MM.1S (cell line): ENCODE data around the gene EIF5.

ENCODE experiments used
- DNase-seq: peaks from one replicate; pipeline ENCODE4 v3.0.0-alpha.2; 2015
- H2AFZ ChIP-seq: fragments of 300-600 bp; sonication (generic); 2 replicates; pipeline ENCODE4 v1.6.0; 2016; ENCODE audit warnings: antibody characterized with exemption, low read length
- H3F3A ChIP-seq: fragments of 300-600 bp; sonication (generic); 2 replicates; pipeline ENCODE4 v1.6.1; 2016; ENCODE audit warnings: mild to moderate bottlenecking, antibody characterized with exemption, low read length, moderate library complexity, mixed read lengths; ENCODE audit not compliant: insufficient read depth
- H3K27ac ChIP-seq: fragments of 300-600 bp; sonication (generic); 2 replicates; pipeline ENCODE4 v1.5.1; 2016; ENCODE audit warnings: mild to moderate bottlenecking, low read length
- H3K27me3 ChIP-seq: fragments of 300-600 bp; sonication (generic); replicated peaks from 2 replicates; pipeline ENCODE4 v1.6.0; 2016; ENCODE audit warnings: low read length; ENCODE audit not compliant: insufficient read depth
- H3K36me3 ChIP-seq: fragments of 300-600 bp; sonication (generic); replicated peaks from 2 replicates; pipeline ENCODE4 v1.6.1; 2016; ENCODE audit warnings: mild to moderate bottlenecking, low read length, mixed read lengths; ENCODE audit not compliant: insufficient read depth
- H3K4me1 ChIP-seq: fragments of 300-600 bp; sonication (generic); 2 replicates; pipeline ENCODE4 v1.6.1; 2016; ENCODE audit warnings: low read length, mixed read lengths
- H3K4me2 ChIP-seq: fragments of 300-600 bp; sonication (generic); 2 replicates; pipeline ENCODE4 v1.6.0; 2016; ENCODE audit warnings: low read depth, low read length
- H3K4me3 ChIP-seq: fragments of 300-600 bp; sonication (generic); 2 replicates; pipeline ENCODE4 v1.5.1; 2016; ENCODE audit warnings: low read length, mixed read lengths
- H3K79me2 ChIP-seq: fragments of 300-600 bp; sonication (generic); 2 replicates; pipeline ENCODE4 v1.6.1; 2016; ENCODE audit warnings: mixed run types, low read length, mixed read lengths
- H3K9ac ChIP-seq: fragments of 300-600 bp; sonication (generic); 2 replicates; pipeline ENCODE4 v1.6.1; 2016; ENCODE audit warnings: low read length, mixed read lengths
- H3K9me2 ChIP-seq: fragments of 300-600 bp; sonication (generic); replicated peaks from 2 replicates; pipeline ENCODE4 v1.6.1; 2016; ENCODE audit warnings: mild to moderate bottlenecking, low read length, mixed read lengths; ENCODE audit not compliant: insufficient read depth
- H3K9me3 ChIP-seq: fragments of 300-600 bp; sonication (generic); replicated peaks from 2 replicates; pipeline ENCODE4 v1.6.1; 2016; ENCODE audit warnings: mild to moderate bottlenecking, low read length, mixed read lengths; ENCODE audit not compliant: insufficient read depth
- H4K20me1 ChIP-seq: fragments of 300-600 bp; sonication (generic); 2 replicates; pipeline ENCODE4 v1.6.1; 2016; ENCODE audit warnings: mild to moderate bottlenecking, low read length, moderate library complexity, mixed read lengths; ENCODE audit not compliant: insufficient read depth
- CTCF ChIP-seq: fragments of 300-600 bp; sonication (generic); IDR thresholded peaks from 2 replicates; pipeline ENCODE4 v1.5.1; 2016; ENCODE audit warnings: antibody characterized with exemption, low read length, mixed read lengths
- EZH2 ChIP-seq: fragments of 300-600 bp; sonication (generic); optimal IDR thresholded peaks from 2 replicates; pipeline ENCODE3; 2017; ENCODE audit warnings: low read depth, mild to moderate bottlenecking, antibody characterized with exemption, low read length, mixed read lengths
- EZH2phosphoT487 ChIP-seq: fragments of 300-600 bp; sonication (generic); IDR thresholded peaks from 2 replicates; pipeline ENCODE4 v1.6.1; 2018; ENCODE audit warnings: antibody characterized with exemption, low read length

Gene EIF5

DNA sequence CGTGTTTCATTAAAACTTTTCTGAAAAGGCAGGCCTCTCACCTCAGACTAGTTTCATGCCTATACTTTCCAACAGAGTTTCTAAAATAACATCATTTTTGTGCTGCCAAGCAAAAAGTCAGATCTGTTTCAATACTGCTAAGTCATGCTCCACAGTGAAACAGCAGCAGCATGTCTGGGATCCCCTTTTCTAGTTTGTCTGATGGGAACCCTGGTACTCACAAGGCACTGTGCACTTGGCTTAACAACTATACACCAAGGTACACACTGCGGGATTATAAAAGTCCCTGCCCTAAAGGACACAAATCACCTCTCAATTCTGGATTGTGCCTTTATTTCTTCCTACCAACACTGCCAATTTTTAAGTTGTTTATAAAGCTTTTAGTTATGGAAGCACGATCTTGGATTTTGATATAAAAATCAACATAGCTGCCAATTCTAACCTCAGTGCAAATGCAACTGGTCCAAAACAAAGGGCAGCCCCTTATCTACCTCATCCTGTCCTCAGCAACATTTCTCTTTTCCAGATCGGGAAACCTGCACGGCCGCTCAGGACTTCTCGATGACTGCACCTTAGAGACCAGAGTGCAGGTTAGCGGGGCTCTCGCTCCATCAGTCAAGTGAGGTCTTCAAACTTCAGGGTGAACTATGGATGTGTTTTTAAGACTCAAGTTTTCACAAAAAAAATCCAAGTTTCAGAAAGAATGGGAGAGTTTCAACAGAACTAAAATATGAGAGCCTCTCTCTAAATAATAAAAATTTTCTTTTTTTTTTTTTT is 1.7 kb upstream of the EIF5 start:
- Histone ChIP-seq H3K9me3 (no peaks in the 10 kb centered on the region), H2AFZ (no peak overlapping the region), H3K9me2 (no peaks in the 10 kb centered on the region), H3K9ac (no peak overlapping the region), H3K4me1 (peaks cover 5% of the 10 kb centered on the region; the same call in 1 of the 2 replicates), H3K27me3 (no peaks in the 10 kb centered on the region), H3F3A (no peaks in the 10 kb centered on the region), H3K27ac (no peak overlapping the region), H3K4me2 (no peak overlapping the region), H3K36me3 (peaks cover 10% of the 10 kb centered on the region; the same call in 1 of the 2 replicates), H3K4me3 (no peak overlapping the region), H3K79me2 (peaks cover 30% of the 10 kb centered on the region), H4K20me1 (no peaks in the 10 kb centered on the region)
- DNase-seq, result peak; percentile 9
- no peak for TF ChIP-seq EZH2phosphoT487
- TF ChIP-seq CTCF, result no peak
- no peak for TF ChIP-seq EZH2

- Histone ChIP-seq H3K79me2 (peaks cover 33% of the 10 kb centered on the region), H2AFZ (no peak overlapping the region), H3K9me2 (no peaks in the 10 kb centered on the region), H3K27ac (peak overlapping the region; percentile 75; the same call in 1 of the 2 replicates), H3F3A (no peaks in the 10 kb centered on the region), H3K27me3 (no peaks in the 10 kb centered on the region), H3K9me3 (no peaks in the 10 kb centered on the region), H3K9ac (peak overlapping the region; percentile 91), H3K36me3 (peaks cover 15% of the 10 kb centered on the region; the same call in 1 of the 2 replicates), H3K4me3 (peak overlapping the region; percentile 76), H3K4me2 (peak overlapping the region; percentile 66), H3K4me1 (peaks cover 5% of the 10 kb centered on the region; the same call in 1 of the 2 replicates), H4K20me1 (no peaks in the 10 kb centered on the region)
- TF ChIP-seq CTCF (no peak), EZH2 (no peak)
- peak; percentile 13 for DNase-seq
These were observed 896 bp downstream of the EIF5 start for GRCh38 chr14:103334644-103335622.

DNA sequence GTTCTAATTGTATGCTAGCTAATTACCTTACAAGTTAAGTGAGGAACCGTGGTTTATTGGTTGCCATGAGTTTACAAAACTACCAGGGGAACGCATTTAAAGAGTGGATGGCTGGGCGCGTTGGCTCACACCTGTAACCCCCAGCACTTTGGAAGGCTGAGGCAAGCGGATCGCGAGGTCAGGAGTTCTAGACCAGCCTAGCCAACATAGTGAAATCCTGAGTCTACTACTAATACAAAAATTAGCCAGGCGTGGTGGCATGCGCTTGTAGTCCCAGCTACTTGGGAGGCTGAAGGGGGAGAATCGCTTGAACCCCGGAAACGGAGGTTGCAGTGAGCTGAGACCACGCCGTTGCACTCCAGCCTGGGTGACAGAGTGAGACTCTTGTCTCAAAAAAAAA is 2.2 kb downstream of the EIF5 start:
- Histone ChIP-seq H3K9ac (no peak overlapping the region), H3K4me2 (peak overlapping the region; percentile 66; the same call in 1 of the 2 replicates), H3K36me3 (peaks cover 18% of the 10 kb centered on the region; the same call in 1 of the 2 replicates), H3K79me2 (peaks cover 33% of the 10 kb centered on the region), H3K4me3 (no peak overlapping the region), H3K27me3 (no peaks in the 10 kb centered on the region), H3K4me1 (peaks cover 5% of the 10 kb centered on the region; the same call in 1 of the 2 replicates), H2AFZ (no peak overlapping the region), H3F3A (no peaks in the 10 kb centered on the region), H3K27ac (no peak overlapping the region), H3K9me2 (no peaks in the 10 kb centered on the region), H3K9me3 (no peaks in the 10 kb centered on the region), H4K20me1 (no peaks in the 10 kb centered on the region)
- DNase-seq, result no peak
- TF ChIP-seq EZH2 (no peak), EZH2phosphoT487 (no peak), CTCF (no peak)
